Endothelial cell (in vitro differentiated cells): ENCODE results near the gene ASNSD1. TPM values are rescaled to one million over a fixed set of nuclear protein-coding genes. Genes with fewer than 3 reads are reported as not detected.

Experiments used
- DNase-seq: peaks from one replicate; pipeline ENCODE4 v3.0.0; 2021; ENCODE audit warnings: low spot score
- H3K27ac Mint-ChIP-seq: one replicate; pipeline ENCODE4 v1.8.0; 2021; ENCODE audit warnings: mixed read lengths, inconsistent platforms; ENCODE audit not compliant: unreplicated experiment
- H3K27me3 Mint-ChIP-seq: one replicate; pipeline ENCODE4 v1.8.0; 2021; ENCODE audit warnings: mild to moderate bottlenecking, moderate library complexity, mixed read lengths, inconsistent platforms; ENCODE audit not compliant: unreplicated experiment
- H3K36me3 Mint-ChIP-seq: one replicate; pipeline ENCODE4 v1.8.0; 2021; ENCODE audit warnings: mild to moderate bottlenecking, low read depth, mixed read lengths, inconsistent platforms; ENCODE audit not compliant: unreplicated experiment
- H3K4me1 Mint-ChIP-seq: one replicate; pipeline ENCODE4 v1.8.0; 2021; ENCODE audit warnings: mild to moderate bottlenecking, mixed read lengths, inconsistent platforms; ENCODE audit not compliant: unreplicated experiment
- H3K4me3 Mint-ChIP-seq: one replicate; pipeline ENCODE4 v1.8.0; 2021; ENCODE audit warnings: mild to moderate bottlenecking, mixed read lengths, inconsistent platforms; ENCODE audit not compliant: unreplicated experiment
- H3K9me3 Mint-ChIP-seq: one replicate; pipeline ENCODE4 v1.8.0; 2021; ENCODE audit warnings: mixed read lengths, inconsistent platforms; ENCODE audit not compliant: unreplicated experiment
- CTCF ChIP-seq: fragments of 200-600 bp; sonication (generic); IDR thresholded peaks from one replicate; pipeline ENCODE4 v1.5.0; 2021; ENCODE audit warnings: antibody characterized with exemption; ENCODE audit not compliant: unreplicated experiment
- long read RNA-seq: library from polyadenylated mRNA; unstranded; transcript quantifications from one replicate; pipeline ENCODE4 v2.0.0, GENCODE V29; 2020; ENCODE audit not compliant: unreplicated experiment
- total RNA-seq: library from RNA; stranded (reverse); fragmentation: NEBNext Ultra II Directional; extraction: Animal tissue kit (Norgen Biotek cat#: 25700); gene quantifications from one replicate; pipeline ENCODE4 v1.2.1, GENCODE V29; 2021; ENCODE audit not compliant: unreplicated experiment

ASNSD1 gene
- total RNA-seq, result 35.7 TPM
- long read RNA-seq, transcript ASNSD1-201 (6 exons, 2,450 nt), result major isoform, 25 of 32 reads
- long read RNA-seq, partial matches to known transcripts, result 1 of 32 reads
- long read RNA-seq, other reads (novel, unspliced or antisense), result 4 of 32 reads

DNA sequence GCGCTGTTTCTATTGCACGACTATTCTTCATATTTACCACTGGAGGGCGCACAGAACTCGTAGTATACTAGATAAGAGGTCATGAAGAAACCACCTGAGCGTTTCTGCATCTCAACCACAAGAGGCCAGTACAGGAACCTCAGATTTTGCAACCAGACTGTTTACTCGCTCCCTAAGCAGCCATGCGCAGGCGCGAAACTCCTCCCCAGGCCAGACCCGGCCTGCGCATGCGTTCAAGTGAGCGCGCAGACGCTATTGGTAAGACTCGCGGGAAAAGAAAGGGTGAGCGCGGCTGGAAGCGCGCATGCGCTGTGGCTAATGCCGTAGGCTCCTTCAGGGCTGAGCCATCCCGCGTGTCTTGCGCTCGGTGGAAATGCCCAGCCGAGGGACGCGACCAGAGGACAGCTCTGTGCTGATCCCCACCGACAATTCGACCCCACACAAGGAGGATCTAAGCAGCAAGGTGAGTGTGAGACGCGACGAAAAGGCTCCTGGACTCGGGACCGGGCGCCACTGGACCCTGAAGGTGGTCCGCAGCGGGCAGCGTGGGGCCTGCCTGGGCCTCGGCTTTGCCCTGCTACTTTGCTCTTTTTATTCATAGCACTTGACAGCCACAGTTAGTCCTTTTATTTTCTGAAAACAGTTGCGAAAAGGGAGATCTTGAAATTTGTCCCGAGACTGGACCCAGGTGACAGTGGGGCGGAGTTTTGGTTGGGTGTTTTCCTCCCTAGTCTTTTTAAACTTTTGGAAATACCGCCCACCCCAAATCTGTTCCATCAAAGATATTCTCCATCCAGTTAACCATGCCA lies at the start of gene ASNSD1:
Gene ASNSD1 (plus strand): TSS at position 312 of the 809 bp plus-strand sequence. CDS start 4,674 bp downstream, outside the sequence.
- no peaks in the 10 kb centered on the region for H3K9me3 Mint-ChIP-seq
- H3K36me3 Mint-ChIP-seq, result peaks cover 4% of the 10 kb centered on the region
- peak; percentile 98 for TF ChIP-seq CTCF
- peak; percentile 99 for DNase-seq
- H3K4me1 Mint-ChIP-seq, result peaks cover 5% of the 10 kb centered on the region
- peaks cover 5% of the 10 kb centered on the region for H3K27me3 Mint-ChIP-seq
- no peak within 1 kb of the TSS for H3K27ac Mint-ChIP-seq
- H3K4me3 Mint-ChIP-seq, result no peak within 1 kb of the TSS

DNA sequence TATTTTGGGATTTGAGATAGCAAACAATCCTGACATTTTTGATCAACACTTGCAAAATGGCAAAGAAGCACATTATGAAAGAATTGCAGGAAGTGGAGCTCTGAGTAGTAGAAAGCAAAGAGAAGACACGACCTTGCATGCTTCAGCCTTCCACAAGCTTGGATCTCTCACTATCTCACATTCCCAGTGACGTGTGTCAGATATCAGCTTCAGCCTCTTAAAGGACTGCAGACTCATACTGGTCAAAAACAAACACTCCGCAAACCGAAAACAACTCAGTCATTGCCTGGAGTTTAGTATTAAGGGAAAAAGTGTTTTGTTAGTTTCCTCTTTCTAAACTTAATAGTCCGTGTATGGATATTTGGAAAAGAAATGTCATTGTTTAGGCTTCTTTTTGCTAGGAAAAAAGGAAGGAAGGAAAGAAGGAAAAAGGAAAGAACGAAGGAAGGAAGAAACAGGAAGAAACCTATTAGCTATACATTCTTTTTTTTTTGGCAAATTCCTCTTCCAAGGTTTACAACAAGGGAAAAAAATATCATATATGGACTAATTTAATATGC lies 48.1 kb upstream of the ASNSD1 start:
- Mint-ChIP-seq H3K36me3 (no peaks in the 10 kb centered on the region), H3K27me3 (peaks cover 2% of the 10 kb centered on the region), H3K27ac (peak overlapping the region; percentile 96), H3K9me3 (no peaks in the 10 kb centered on the region), H3K4me1 (peaks cover 48% of the 10 kb centered on the region), H3K4me3 (no peak overlapping the region)
- no peak for TF ChIP-seq CTCF
- DNase-seq, result no peak

DNA sequence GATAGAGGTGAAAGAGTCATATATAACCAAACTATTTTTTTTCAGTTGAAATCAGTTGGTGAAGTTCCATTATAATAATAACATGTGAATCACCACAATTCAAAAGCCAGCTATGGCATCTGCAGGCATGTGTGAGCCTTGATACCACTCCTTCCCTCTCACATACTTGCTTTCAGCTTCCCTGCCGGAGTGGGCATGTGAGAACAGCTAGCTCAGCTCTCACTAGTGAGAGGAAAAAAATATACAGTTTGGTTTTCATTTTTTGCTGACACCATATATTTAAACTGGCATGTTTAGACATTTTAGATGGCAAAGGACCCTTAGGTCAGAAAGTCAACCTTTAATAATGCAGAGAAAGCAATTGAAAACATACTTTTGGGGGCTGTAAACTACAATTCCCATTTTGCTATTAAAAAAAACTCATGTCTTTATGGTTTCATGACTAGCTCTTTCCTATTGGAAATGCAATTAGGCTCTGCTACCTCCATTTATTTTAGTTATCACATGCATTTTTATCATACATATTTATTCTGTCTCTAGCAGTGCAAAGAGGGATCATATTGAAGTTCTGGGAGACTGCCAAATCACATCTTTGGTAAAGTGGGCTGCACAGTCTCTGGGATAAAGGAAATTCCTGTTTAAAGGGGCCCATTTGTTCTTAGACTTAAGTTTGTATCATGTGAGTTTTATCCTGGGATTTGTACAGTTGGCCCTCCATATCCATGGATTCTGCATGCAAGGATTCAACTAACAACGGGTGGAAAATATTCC lies 47.4 kb upstream of the ASNSD1 start:
- H3K27ac Mint-ChIP-seq, result peak overlapping the region; percentile 96
- DNase-seq, result peak; percentile 32
- peaks cover 2% of the 10 kb centered on the region for H3K27me3 Mint-ChIP-seq
- TF ChIP-seq CTCF, result no peak
- peaks cover 49% of the 10 kb centered on the region for H3K4me1 Mint-ChIP-seq
- H3K4me3 Mint-ChIP-seq, result no peak overlapping the region
- H3K36me3 Mint-ChIP-seq, result no peaks in the 10 kb centered on the region
- no peaks in the 10 kb centered on the region for H3K9me3 Mint-ChIP-seq

GRCh38 chr2:189614585-189614984 lies 46.7 kb upstream of the ASNSD1 start:
- H3K27me3 Mint-ChIP-seq, result peaks cover 2% of the 10 kb centered on the region
- no peaks in the 10 kb centered on the region for H3K9me3 Mint-ChIP-seq
- no peak for DNase-seq
- TF ChIP-seq CTCF, result no peak
- no peaks in the 10 kb centered on the region for H3K36me3 Mint-ChIP-seq
- no peak overlapping the region for H3K4me3 Mint-ChIP-seq
- peak overlapping the region; percentile 83 for H3K27ac Mint-ChIP-seq
- H3K4me1 Mint-ChIP-seq, result peaks cover 50% of the 10 kb centered on the region
